Testis (tissue), 3 donors: ENCODE measurements around the gene CADPS2. TPM values are rescaled to one million over a fixed set of nuclear protein-coding genes. Genes with fewer than 3 reads are reported as not detected.

Experiments used
- DNase-seq: peaks from one replicate; pipeline ENCODE4 v3.0.0-alpha.2; 2019
- H3K27ac ChIP-seq, 2 donors: fragments of 200-600 bp; sonication (generic); one replicate each; pipeline ENCODE4 v1.5.1; 2019
- H3K27me3 ChIP-seq: fragments of 200-600 bp; sonication (generic); one replicate; pipeline ENCODE4 v1.5.1; 2019
- H3K36me3 ChIP-seq: fragments of 200-600 bp; sonication (generic); one replicate; pipeline ENCODE4 v1.5.1; 2017; ENCODE audit warnings: low read depth; ENCODE audit errors: missing control alignments
- H3K4me1 ChIP-seq: fragments of 200-600 bp; sonication (generic); one replicate; pipeline ENCODE4 v1.5.1; 2019
- H3K4me3 ChIP-seq, 2 donors: fragments of 200-600 bp; sonication (generic); one replicate each; pipeline ENCODE4 v1.5.1; 2017 to 2019
- H3K9me3 ChIP-seq: fragments of 200-600 bp; sonication (generic); one replicate; pipeline ENCODE4 v1.5.1; 2017
- CTCF ChIP-seq, 3 experiments: fragments of 450-650 bp in 2 of 3; fragments of 200-600 bp in 1 of 3; sonication (generic) in 1 of 3; IDR thresholded peaks; one replicate each; pipeline ENCODE4 v1.5.1; 2016 to 2019; ENCODE audit warnings: antibody characterized with exemption in 3 of 3, mild to moderate bottlenecking in 2 of 3, moderate library complexity in 1 of 3
- POLR2A ChIP-seq: fragments of 450-650 bp; IDR thresholded peaks from one replicate; pipeline ENCODE4 v1.6.1; 2017; ENCODE audit warnings: antibody characterized with exemption, mild to moderate bottlenecking, moderate library complexity
- WGBS, 2 donors: methylation state at CpG; one replicate each; pipeline ENCODE4 v1.1.5; 2018; 5-methylcytosine and 5-hydroxymethylcytosine counted together
- intact Hi-C: fragments of 100-400 bp; cut with DNase I; formaldehyde crosslinking; loops from one replicate; pipeline ENCODE4 v1.15.1; 2023; ENCODE audit warnings: low total_unique reads
- polyA plus RNA-seq: library from polyadenylated mRNA; stranded (reverse); fragments of 350-450 nt; fragmentation: Illumina TruSeq; extraction: RNeasy Lipid Tissue Mini Kit (QIAGEN cat#74804); gene quantifications from one replicate; pipeline ENCODE4 v1.2.3, GENCODE V29; 2014; ENCODE audit warnings: low read depth, low replicate concordance; ENCODE audit not compliant: insufficient read depth
- total RNA-seq, 2 donors: library from RNA; depleted of rRNA; stranded (reverse); fragments of >200 nt; gene quantifications; one replicate each; pipeline ENCODE4 v1.2.3, GENCODE V29; 2016

Gene CADPS2
- total and polyA plus RNA-seq, 3 donors from 2014 or later: 6.0 to 9.9 (median 9.3) TPM

- whole genome bisulfite sequencing, 2 donors: 91 to 93% methylated on average over 1 of the region's 1 CpG
- Histone ChIP-seq H3K27me3 (no peaks in the 10 kb centered on the region), H3K27ac (no peak overlapping the region), H3K4me3 (no peak overlapping the region), H3K36me3 (no peaks in the 10 kb centered on the region), H3K9me3 (no peaks in the 10 kb centered on the region), H3K4me1 (no peaks in the 10 kb centered on the region)
- intact Hi-C loops: no loop called here
- no peak for DNase-seq
- TF ChIP-seq POLR2A (no peak), CTCF (IDR thresholded peaks at IDR 0.05) (no peak)
Measured at GRCh38 chr7:122550545-122550944, 335.7 kb downstream of the CADPS2 start.

DNA sequence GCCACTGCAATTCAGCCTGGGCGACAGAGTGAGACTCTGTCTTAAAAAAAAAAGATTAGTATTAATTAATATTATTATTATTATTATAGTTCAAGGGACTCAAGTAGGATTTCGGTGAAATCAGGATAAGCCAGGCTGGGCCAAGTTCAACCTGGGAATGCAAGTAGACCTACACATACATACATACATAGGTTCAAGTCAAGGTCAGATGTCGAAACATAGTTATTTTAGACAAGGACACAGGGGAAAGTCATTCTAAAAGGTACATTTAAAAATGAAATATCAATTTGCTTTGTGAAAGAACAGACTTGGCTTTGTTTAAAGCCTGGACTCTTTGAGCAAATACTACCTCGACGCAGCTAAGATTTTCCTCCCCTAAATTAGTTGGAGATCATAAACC lies 336.7 kb downstream of the CADPS2 start:
- Histone ChIP-seq H3K4me1 (no peaks in the 10 kb centered on the region), H3K36me3 (no peaks in the 10 kb centered on the region), H3K27ac (no peak overlapping the region), H3K27me3 (no peaks in the 10 kb centered on the region), H3K4me3 (no peak overlapping the region), H3K9me3 (no peaks in the 10 kb centered on the region)
- no peak for DNase-seq
- WGBS, 2 donors: 77 to 90% methylated on average over 5 of the region's 5 CpGs
- intact Hi-C loops: no loop called here
- TF ChIP-seq POLR2A (no peak), CTCF (IDR thresholded peaks at IDR 0.05) (no peak)

DNA sequence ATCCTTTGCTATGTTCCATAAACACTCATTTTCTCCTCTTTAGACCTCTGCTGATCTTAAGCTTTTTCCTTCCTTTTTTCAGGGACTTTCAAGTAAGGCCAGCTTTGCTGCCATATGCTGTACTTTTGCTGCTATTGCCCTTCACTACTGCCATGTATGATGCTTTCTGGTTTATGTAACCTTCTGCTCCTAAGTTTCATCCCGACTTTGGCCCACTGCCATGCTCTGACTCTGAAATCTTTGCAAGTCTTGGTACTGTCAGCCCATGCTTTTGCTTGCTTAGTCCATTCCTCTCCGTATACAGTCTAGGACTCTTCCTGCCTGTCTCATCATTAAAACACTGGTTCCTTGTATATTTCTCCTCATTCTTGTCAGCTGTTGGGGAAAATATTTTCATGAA lies 339.8 kb downstream of the CADPS2 start:
- no peaks in the 10 kb centered on the region for H3K4me1 ChIP-seq
- WGBS, 2 donors: 54 to 56% methylated on average over 2 of the region's 2 CpGs

DNA sequence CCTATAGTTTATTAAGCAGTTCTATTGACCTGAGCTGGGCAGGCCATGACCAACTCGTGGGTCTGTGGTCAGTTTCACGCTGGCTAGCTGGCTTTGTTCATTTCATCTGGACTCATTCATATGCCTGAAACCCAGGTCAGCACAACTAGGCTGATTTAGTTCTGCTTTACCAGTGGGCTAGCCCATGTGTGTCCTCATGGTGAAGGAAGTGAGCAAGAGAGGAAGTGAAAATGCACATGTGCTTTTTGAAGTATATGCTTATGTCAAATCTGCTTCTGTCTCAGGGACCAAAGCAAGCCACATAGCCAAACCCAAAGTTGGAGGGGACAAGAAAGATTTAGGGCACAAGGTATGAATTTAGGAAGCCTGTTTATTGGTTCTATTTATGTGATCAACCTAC lies 341.8 kb downstream of the CADPS2 start:
- TF ChIP-seq CTCF (IDR thresholded peaks at IDR 0.05): no peak
- H3K27me3 ChIP-seq: no peaks in the 10 kb centered on the region
- H3K36me3 ChIP-seq: no peaks in the 10 kb centered on the region
- H3K4me1 ChIP-seq: no peaks in the 10 kb centered on the region
- no peak overlapping the region for H3K27ac ChIP-seq
- intact Hi-C loops: no loop called here
- H3K9me3 ChIP-seq: no peaks in the 10 kb centered on the region
- WGBS, 2 donors: 69 to 76% methylated on average over 2 of the region's 2 CpGs
- no peak for DNase-seq
- H3K4me3 ChIP-seq: no peak overlapping the region

More for the DNA sequence above, 339.8 kb downstream of the CADPS2 start:
- TF ChIP-seq POLR2A (no peak), CTCF (IDR thresholded peaks at IDR 0.05) (no peak)
- DNase-seq: no peak
- intact Hi-C loops: no loop called here
- H3K27me3 ChIP-seq: no peaks in the 10 kb centered on the region
- no peaks in the 10 kb centered on the region for H3K36me3 ChIP-seq
- no peak overlapping the region for H3K27ac ChIP-seq
- H3K9me3 ChIP-seq: no peaks in the 10 kb centered on the region
- H3K4me3 ChIP-seq: no peak overlapping the region

- no peaks in the 10 kb centered on the region for H3K9me3 ChIP-seq
- no peak for DNase-seq
- H3K27ac ChIP-seq: no peak overlapping the region
- H3K36me3 ChIP-seq: no peaks in the 10 kb centered on the region
- no peaks in the 10 kb centered on the region for H3K27me3 ChIP-seq
- WGBS, 2 donors: 74 to 88% methylated on average over 2 of the region's 2 CpGs
- TF ChIP-seq POLR2A (no peak), CTCF (IDR thresholded peaks at IDR 0.05) (no peak)
- no peaks in the 10 kb centered on the region for H3K4me1 ChIP-seq
- intact Hi-C loops: no loop called here
- H3K4me3 ChIP-seq: no peak overlapping the region
Measured at GRCh38 chr7:122543891-122544290, 342.4 kb downstream of the CADPS2 start.
